Fibroblast of peridontal ligament (primary cell): ENCODE data around the gene TRMO.
A peak's percentile ranks its signal among the peaks of the same experiment; 100 is the strongest.

Experiments
- DNase-seq: peaks from one replicate; pipeline ENCODE4 v3.0.0-alpha.2; 2010; ENCODE audit errors: extremely low read depth

TRMO gene

DNA sequence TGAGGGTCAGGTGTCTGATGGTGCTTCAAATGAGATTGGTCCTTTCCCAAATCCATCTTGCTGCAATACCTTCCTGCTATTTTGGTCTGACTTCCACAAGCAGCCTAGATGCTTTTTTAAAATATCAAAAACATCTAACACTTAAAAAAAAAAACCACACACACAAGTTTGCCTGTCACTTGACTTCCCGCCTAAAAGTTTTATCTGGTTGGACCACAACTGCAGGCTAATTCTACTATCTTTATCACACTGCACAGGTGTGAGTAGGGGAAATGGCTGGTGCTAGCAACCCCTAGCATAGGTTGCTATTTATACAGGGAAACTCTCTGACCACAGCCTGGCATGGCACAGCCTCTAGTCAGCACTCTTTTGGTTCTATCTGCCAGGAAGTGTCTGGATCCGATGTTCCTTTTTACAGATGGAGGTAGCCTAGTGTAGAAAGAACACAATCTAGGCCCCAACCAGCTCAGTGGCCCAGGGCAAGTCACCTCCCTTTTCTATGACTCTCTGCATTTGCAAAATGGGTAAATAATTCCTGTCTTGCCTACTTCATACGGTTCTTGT, 15.9 kb upstream of the TRMO start, which contains the start of gene HEMGN:
TSS of gene HEMGN (minus strand) at position 92 of the 564 bp plus-strand sequence. CDS start at position 56, 36 bp downstream.
- DNase-seq = no peak

- no peak for DNase-seq
Observed at GRCh38 chr9:97936998-97937397, 14.7 kb upstream of the TRMO start.

- DNase-seq = no peak
Observed at GRCh38 chr9:97935276-97935675, 13.0 kb upstream of the TRMO start.

- DNase-seq = no peak
Observed at GRCh38 chr9:97934321-97935115, 12.2 kb upstream of the TRMO start.

DNA sequence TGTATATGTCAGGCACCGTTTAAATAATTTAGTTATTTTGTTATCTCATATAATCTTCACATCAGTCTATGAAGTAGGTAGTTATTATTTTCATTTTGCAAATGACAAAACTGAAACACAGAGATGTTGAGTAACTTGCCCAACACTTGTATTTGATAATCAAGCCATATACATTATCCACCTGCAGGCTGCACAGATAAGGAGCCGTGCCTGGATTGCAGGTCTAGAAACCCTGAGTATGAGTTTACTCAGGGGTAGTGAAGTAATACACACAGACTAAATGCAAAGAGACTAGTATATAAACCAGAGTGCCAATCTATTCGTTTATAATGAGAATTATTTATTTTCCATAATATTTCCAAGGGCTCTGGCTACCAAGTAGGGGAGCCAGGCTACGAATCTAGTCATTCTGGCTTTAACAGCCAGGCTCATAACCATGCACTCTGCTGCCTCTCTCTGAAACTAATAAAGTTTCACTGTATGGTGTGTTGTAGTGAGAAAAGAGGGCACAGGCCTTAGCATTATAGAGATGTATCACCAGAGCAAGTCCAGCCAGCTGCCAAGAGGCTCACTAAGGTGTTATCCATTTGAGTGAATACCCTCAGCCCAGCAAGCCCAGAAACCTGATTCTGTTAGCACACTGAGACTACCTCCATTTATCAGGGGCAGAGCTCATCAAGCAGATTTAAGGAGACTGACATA, 11.1 kb upstream of the TRMO start:
- DNase-seq = no peak

DNA sequence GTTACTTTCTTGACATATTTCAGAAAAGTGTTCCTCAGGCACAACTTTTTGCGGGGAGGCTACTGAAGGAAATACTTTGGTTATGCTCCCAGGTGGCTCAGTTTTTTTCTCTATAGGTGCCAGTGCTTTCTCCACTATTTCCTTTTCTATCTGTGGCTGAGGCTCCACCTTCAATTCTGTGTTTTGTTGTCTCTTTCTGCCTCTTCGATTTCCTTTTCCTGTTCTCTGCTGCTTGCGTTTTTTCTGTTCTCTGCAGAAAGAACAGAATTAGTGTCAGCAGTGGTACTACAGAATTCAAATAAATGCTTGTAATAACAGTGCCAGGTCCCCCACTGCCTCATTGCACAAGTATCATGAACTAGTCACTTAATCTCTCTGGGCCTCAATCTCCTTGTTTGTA, 8.7 kb upstream of the TRMO start:
- no peak for DNase-seq

- no peak for DNase-seq
Observed at GRCh38 chr9:97928986-97929604, 6.8 kb upstream of the TRMO start.

GRCh38 chr9:97925497-97926334, 3.4 kb upstream of the TRMO start:
- no peak for DNase-seq

DNA sequence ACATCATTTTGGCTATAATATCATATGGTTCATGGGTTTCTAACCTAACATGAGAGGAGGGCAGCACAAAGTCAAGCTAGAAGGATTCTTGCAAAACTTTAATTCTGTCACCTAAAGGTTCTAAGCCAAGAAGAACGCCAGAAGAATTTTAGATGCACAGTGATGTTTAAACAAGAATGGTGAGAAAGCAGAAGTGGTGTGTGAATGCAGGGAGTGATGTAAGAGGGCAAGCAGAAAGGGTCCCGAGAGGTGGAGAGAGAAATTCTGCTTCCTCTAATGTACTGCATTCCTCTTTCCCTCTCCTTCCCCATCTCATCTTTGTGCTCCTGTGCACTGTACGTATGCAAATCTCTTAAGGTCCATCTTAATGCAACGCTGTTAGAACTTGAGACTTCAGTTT, 2.1 kb upstream of the TRMO start:
- DNase-seq = no peak

GRCh38 chr9:97923529-97924108, 1.3 kb upstream of the TRMO start:
- DNase-seq = peak; percentile 92

GRCh38 chr9:97919217-97919813, 3.0 kb downstream of the TRMO start:
- DNase-seq = no peak

- DNase-seq = no peak
Observed at GRCh38 chr9:97918611-97919010, 3.7 kb downstream of the TRMO start.

- DNase-seq = no peak
Observed at GRCh38 chr9:97911970-97912369, 10.3 kb downstream of the TRMO start.

DNA sequence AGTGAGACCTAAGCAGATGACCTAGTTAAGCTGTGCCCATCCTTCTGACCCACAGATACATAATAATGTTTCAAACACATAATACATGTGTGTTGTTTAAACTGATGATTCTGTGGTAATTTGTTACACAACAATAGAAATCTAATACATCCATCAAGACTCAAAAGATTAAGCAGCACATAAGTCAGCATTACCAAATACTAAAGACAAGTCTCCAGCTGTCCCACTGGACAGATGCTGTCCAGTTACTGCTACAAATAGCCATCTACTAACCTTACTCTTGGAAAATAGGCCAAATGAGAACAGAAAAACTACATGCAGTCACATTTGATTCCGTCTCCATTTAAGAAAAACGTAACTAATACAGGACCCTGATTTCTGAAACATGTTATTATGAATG, 10.8 kb downstream of the TRMO start:
- no peak for DNase-seq

DNA sequence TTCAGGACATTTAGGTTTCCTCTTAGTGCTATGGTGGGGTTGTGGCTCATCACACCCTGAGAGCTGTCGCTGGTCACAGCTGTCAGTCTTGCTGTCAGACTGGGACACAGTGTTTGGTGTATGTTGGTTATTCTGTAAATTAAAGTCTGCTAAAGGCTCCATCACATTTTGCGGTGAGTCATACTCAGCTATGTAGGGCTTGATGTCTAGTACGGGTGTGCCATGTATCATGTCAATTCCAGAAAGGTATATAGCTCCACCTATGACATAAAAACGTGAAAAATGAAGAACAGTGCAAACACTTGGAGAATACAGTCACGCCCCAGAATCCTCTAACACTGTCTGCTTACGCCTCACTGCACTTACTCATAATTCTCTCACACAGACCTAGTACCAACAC, 11.9 kb downstream of the TRMO start:
- DNase-seq = no peak

- DNase-seq = no peak
Observed at GRCh38 chr9:97908705-97909104, 13.6 kb downstream of the TRMO start.

GRCh38 chr9:97907632-97908031, 14.7 kb downstream of the TRMO start:
- no peak for DNase-seq

DNA sequence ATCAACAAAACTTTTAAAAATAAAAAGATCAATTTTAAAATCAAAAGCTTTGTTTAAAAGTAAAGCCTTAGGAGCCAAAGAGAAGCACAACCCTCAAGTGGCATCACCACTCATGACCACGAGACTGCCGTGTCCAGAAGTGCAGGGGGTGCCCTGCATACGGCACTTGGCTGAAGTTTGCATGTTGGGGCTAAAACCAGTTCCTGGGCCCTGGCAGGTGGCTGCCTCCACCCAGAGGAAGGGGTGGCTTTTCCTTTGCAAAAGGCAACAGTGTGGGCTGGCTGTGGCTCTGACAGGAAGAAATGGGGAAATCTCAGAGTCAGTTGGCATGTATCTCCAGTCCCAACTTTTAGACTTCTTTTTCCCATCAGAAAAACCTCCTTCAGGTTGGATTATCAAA, 15.3 kb downstream of the TRMO start:
- no peak for DNase-seq

- no peak for DNase-seq
Observed at GRCh38 chr9:97906236-97906831, 16.0 kb downstream of the TRMO start.

GRCh38 chr9:97905228-97905627, 17.1 kb downstream of the TRMO start:
- DNase-seq = no peak
